Activated CD4-positive, alpha-beta T cell treated with anti-CD3 and anti-CD28 coated beads for 1 hour (primary cell): ENCODE measurements around the gene HOXA7.

Experiments
- DNase-seq: peaks from one replicate; pipeline ENCODE4 v3.0.0-alpha.2; 2020

The HOXA7 gene

GRCh38 chr7:27104341-27105058 is 52.0 kb downstream of the HOXA7 start:
- no peak for DNase-seq
